ENCODE measurements around the gene NDOR1.

The NDOR1 gene

GRCh38 chr9:137198902-137199283, 6.6 kb upstream of the NDOR1 start:
- no peaks in the 10 kb centered on the region for H3K36me3 ChIP-seq (ENCODE audit: control insufficient read depth, insufficient read depth, low read length)
- no peaks in the 10 kb centered on the region for H3K27me3 ChIP-seq (ENCODE audit: control insufficient read depth, insufficient read depth, low read length)
- H3K4me3 ChIP-seq (ENCODE audit: low read length), result no peak overlapping the region
- no peaks in the 10 kb centered on the region for H3K9me3 ChIP-seq (ENCODE audit: control insufficient read depth, low read length)
- H3K4me1 ChIP-seq (ENCODE audit: control insufficient read depth, insufficient read depth, low read length), result peaks cover 64% of the 10 kb centered on the region
- H3K9ac ChIP-seq (ENCODE audit: low read length), result peak overlapping the region; percentile 49

- peak overlapping the region; percentile 57 for H3K9ac ChIP-seq (ENCODE audit: low read length)
- no peak overlapping the region for H3K4me3 ChIP-seq (ENCODE audit: low read length)
- no peaks in the 10 kb centered on the region for H3K27me3 ChIP-seq (ENCODE audit: control insufficient read depth, insufficient read depth, low read length)
- H3K4me1 ChIP-seq (ENCODE audit: control insufficient read depth, insufficient read depth, low read length), result peaks cover 65% of the 10 kb centered on the region
- no peaks in the 10 kb centered on the region for H3K9me3 ChIP-seq (ENCODE audit: control insufficient read depth, low read length)
- no peaks in the 10 kb centered on the region for H3K36me3 ChIP-seq (ENCODE audit: control insufficient read depth, insufficient read depth, low read length)
Observed at GRCh38 chr9:137199411-137200121, 5.9 kb upstream of the NDOR1 start.

- no peaks in the 10 kb centered on the region for H3K27me3 ChIP-seq (ENCODE audit: control insufficient read depth, insufficient read depth, low read length)
- H3K36me3 ChIP-seq (ENCODE audit: control insufficient read depth, insufficient read depth, low read length), result no peaks in the 10 kb centered on the region
- H3K9me3 ChIP-seq (ENCODE audit: control insufficient read depth, low read length), result no peaks in the 10 kb centered on the region
- peaks cover 55% of the 10 kb centered on the region for H3K4me1 ChIP-seq (ENCODE audit: control insufficient read depth, insufficient read depth, low read length)
- H3K4me3 ChIP-seq (ENCODE audit: low read length), result peak within 1 kb of the TSS; percentile 44
- peak within 1 kb of the TSS; percentile 66 for H3K9ac ChIP-seq (ENCODE audit: low read length)
Observed at GRCh38 chr9:137200311-137201204, 4.9 kb upstream of the NDOR1 start, which contains the start of gene TPRN. TSS of gene TPRN (minus strand) at chr9:137200741. CDS start at chr9:137200711, 30 bp downstream.

- H3K36me3 ChIP-seq (ENCODE audit: control insufficient read depth, insufficient read depth, low read length), result no peaks in the 10 kb centered on the region
- peak overlapping the region; percentile 66 for H3K9ac ChIP-seq (ENCODE audit: low read length)
- H3K27me3 ChIP-seq (ENCODE audit: control insufficient read depth, insufficient read depth, low read length), result no peaks in the 10 kb centered on the region
- H3K4me3 ChIP-seq (ENCODE audit: low read length), result peak overlapping the region; percentile 44
- H3K9me3 ChIP-seq (ENCODE audit: control insufficient read depth, low read length), result no peaks in the 10 kb centered on the region
- H3K4me1 ChIP-seq (ENCODE audit: control insufficient read depth, insufficient read depth, low read length), result peaks cover 53% of the 10 kb centered on the region
Observed at GRCh38 chr9:137201205-137201868, 4.2 kb upstream of the NDOR1 start.

GRCh38 chr9:137202966-137203365, 2.5 kb upstream of the NDOR1 start:
- Histone ChIP-seq H3K4me3 (ENCODE audit: low read length) (no peak overlapping the region), H3K4me1 (ENCODE audit: control insufficient read depth, insufficient read depth, low read length) (peaks cover 43% of the 10 kb centered on the region), H3K9ac (ENCODE audit: low read length) (no peak overlapping the region), H3K9me3 (ENCODE audit: control insufficient read depth, low read length) (no peaks in the 10 kb centered on the region), H3K36me3 (ENCODE audit: control insufficient read depth, insufficient read depth, low read length) (no peaks in the 10 kb centered on the region), H3K27me3 (ENCODE audit: control insufficient read depth, insufficient read depth, low read length) (no peaks in the 10 kb centered on the region)

- Histone ChIP-seq H3K9ac (ENCODE audit: low read length) (peak overlapping the region; percentile 86), H3K9me3 (ENCODE audit: control insufficient read depth, low read length) (no peaks in the 10 kb centered on the region), H3K27me3 (ENCODE audit: control insufficient read depth, insufficient read depth, low read length) (no peaks in the 10 kb centered on the region), H3K36me3 (ENCODE audit: control insufficient read depth, insufficient read depth, low read length) (no peaks in the 10 kb centered on the region), H3K4me3 (ENCODE audit: low read length) (peak overlapping the region; percentile 86), H3K4me1 (ENCODE audit: control insufficient read depth, insufficient read depth, low read length) (peaks cover 26% of the 10 kb centered on the region)
Observed at GRCh38 chr9:137204731-137205125, 772 bp upstream of the NDOR1 start.

GRCh38 chr9:137206602-137207001, 1.1 kb downstream of the NDOR1 start:
- Histone ChIP-seq H3K9me3 (ENCODE audit: control insufficient read depth, low read length) (no peaks in the 10 kb centered on the region), H3K36me3 (ENCODE audit: control insufficient read depth, insufficient read depth, low read length) (no peaks in the 10 kb centered on the region), H3K4me3 (ENCODE audit: low read length) (no peak overlapping the region), H3K4me1 (ENCODE audit: control insufficient read depth, insufficient read depth, low read length) (peaks cover 20% of the 10 kb centered on the region), H3K27me3 (ENCODE audit: control insufficient read depth, insufficient read depth, low read length) (no peaks in the 10 kb centered on the region), H3K9ac (ENCODE audit: low read length) (peak overlapping the region; percentile 86)

GRCh38 chr9:137211532-137211931, 6.0 kb downstream of the NDOR1 start:
- H3K36me3 ChIP-seq (ENCODE audit: control insufficient read depth, insufficient read depth, low read length), result no peaks in the 10 kb centered on the region
- no peaks in the 10 kb centered on the region for H3K9me3 ChIP-seq (ENCODE audit: control insufficient read depth, low read length)
- no peak overlapping the region for H3K9ac ChIP-seq (ENCODE audit: low read length)
- no peak overlapping the region for H3K4me3 ChIP-seq (ENCODE audit: low read length)
- no peaks in the 10 kb centered on the region for H3K27me3 ChIP-seq (ENCODE audit: control insufficient read depth, insufficient read depth, low read length)
- H3K4me1 ChIP-seq (ENCODE audit: control insufficient read depth, insufficient read depth, low read length), result peaks cover 5% of the 10 kb centered on the region

GRCh38 chr9:137212520-137212919, 7.0 kb downstream of the NDOR1 start:
- Histone ChIP-seq H3K4me1 (ENCODE audit: control insufficient read depth, insufficient read depth, low read length) (peaks cover 7% of the 10 kb centered on the region), H3K9me3 (ENCODE audit: control insufficient read depth, low read length) (no peaks in the 10 kb centered on the region), H3K36me3 (ENCODE audit: control insufficient read depth, insufficient read depth, low read length) (no peaks in the 10 kb centered on the region), H3K4me3 (ENCODE audit: low read length) (no peak overlapping the region), H3K9ac (ENCODE audit: low read length) (no peak overlapping the region), H3K27me3 (ENCODE audit: control insufficient read depth, insufficient read depth, low read length) (no peaks in the 10 kb centered on the region)

GRCh38 chr9:137213160-137214060, 7.9 kb downstream of the NDOR1 start:
- no peaks in the 10 kb centered on the region for H3K9me3 ChIP-seq (ENCODE audit: control insufficient read depth, low read length)
- no peaks in the 10 kb centered on the region for H3K27me3 ChIP-seq (ENCODE audit: control insufficient read depth, insufficient read depth, low read length)
- H3K36me3 ChIP-seq (ENCODE audit: control insufficient read depth, insufficient read depth, low read length), result no peaks in the 10 kb centered on the region
- H3K4me1 ChIP-seq (ENCODE audit: control insufficient read depth, insufficient read depth, low read length), result peaks cover 9% of the 10 kb centered on the region
- no peak overlapping the region for H3K9ac ChIP-seq (ENCODE audit: low read length)
- no peak overlapping the region for H3K4me3 ChIP-seq (ENCODE audit: low read length)

- Histone ChIP-seq H3K9me3 (ENCODE audit: control insufficient read depth, low read length) (no peaks in the 10 kb centered on the region), H3K4me3 (ENCODE audit: low read length) (no peak overlapping the region), H3K36me3 (ENCODE audit: control insufficient read depth, insufficient read depth, low read length) (no peaks in the 10 kb centered on the region), H3K27me3 (ENCODE audit: control insufficient read depth, insufficient read depth, low read length) (no peaks in the 10 kb centered on the region), H3K4me1 (ENCODE audit: control insufficient read depth, insufficient read depth, low read length) (peaks cover 19% of the 10 kb centered on the region), H3K9ac (ENCODE audit: low read length) (no peak overlapping the region)
Observed at GRCh38 chr9:137214620-137215019, 9.1 kb downstream of the NDOR1 start.
